K562 (cell line): ENCODE results near the gene ZBTB43. TPM values are rescaled to one million over a fixed set of nuclear protein-coding genes. Genes with fewer than 3 reads are reported as not detected.

ENCODE experiments used
- COPS2 ChIP-seq: fragments of 450-650 bp; conservative IDR thresholded peaks from 2 replicates; pipeline ENCODE4 v1.6.1; 2016; ENCODE audit warnings: mild to moderate bottlenecking, moderate library complexity
- ERF ChIP-seq: fragments of 450-650 bp; formaldehyde crosslinking; IDR thresholded peaks from 2 replicates; pipeline ENCODE4 v1.4.0; 2020; ENCODE audit warnings: mild to moderate bottlenecking, mixed read lengths
- ETV1 ChIP-seq: fragments of 450-650 bp; conservative IDR thresholded peaks from 2 replicates; pipeline ENCODE4 v1.6.1; 2016; ENCODE audit warnings: missing genetic modification characterization, control low read depth, low read depth, missing compliant biosample characterization
- L3MBTL2 ChIP-seq: fragments of 450-650 bp; IDR thresholded peaks from 2 replicates; pipeline ENCODE4 v1.6.1; 2016; ENCODE audit warnings: mild to moderate bottlenecking, moderate library complexity
- MYNN ChIP-seq, 2 experiments: sonication (generic); formaldehyde crosslinking in 1 of 2; IDR thresholded peaks; 2 replicates each; pipeline versions ENCODE4 v1.5.0 to v1.6.1; 2016 to 2020; ENCODE audit warnings: antibody characterized with exemption in 1 of 2, missing genetic modification reagents in 1 of 2
- POLR2AphosphoS2 ChIP-seq: IDR thresholded peaks from 2 replicates; pipeline ENCODE4 v1.6.1; 2012; ENCODE audit warnings: low read length, improper control_type of control experiment
- POLR2H ChIP-seq: IDR thresholded peaks from 2 replicates; pipeline ENCODE4 v1.6.1; 2016; ENCODE audit warnings: missing genetic modification characterization, low read depth, mild to moderate bottlenecking, control low read depth, missing compliant biosample characterization, moderate library complexity
- RAD51 ChIP-seq: fragments of 450-650 bp; IDR thresholded peaks from 2 replicates; pipeline ENCODE4 v1.7.1; 2016; ENCODE audit warnings: low read depth, mild to moderate bottlenecking, borderline replicate concordance
- RBM39 ChIP-seq: fragments of 200-400 bp; formaldehyde crosslinking; optimal IDR thresholded peaks from 2 replicates; pipeline ENCODE3; 2018; ENCODE audit warnings: low read depth, low read length
- SMAD1 ChIP-seq: fragments of 150-350 bp; IDR thresholded peaks from 2 replicates; pipeline ENCODE4 v1.6.1; 2014; ENCODE audit warnings: low read length, low read depth; ENCODE audit not compliant: partially characterized antibody
- TBP ChIP-seq: optimal IDR thresholded peaks from 2 replicates; pipeline ENCODE3; 2011; ENCODE audit warnings: low read depth, low read length, improper control_type of control experiment
- TFAM ChIP-seq: fragments of 250-450 bp; sonication (Bioruptor Pico); conservative IDR thresholded peaks from 2 replicates; pipeline ENCODE4 v1.5.0; 2021; ENCODE audit warnings: mild to moderate bottlenecking, moderate library complexity
- TRIM28 ChIP-seq: fragments of 450-650 bp; IDR thresholded peaks from 2 replicates; pipeline ENCODE4 v1.6.1; 2017
- USF1 ChIP-seq: sonication (generic); formaldehyde crosslinking; IDR thresholded peaks from 2 replicates; pipeline ENCODE4 v1.9.0; 2022; ENCODE audit warnings: mild to moderate bottlenecking, missing genetic modification reagents
- ZBTB34 ChIP-seq: fragments of 250-450 bp; sonication (Bioruptor Pico); IDR thresholded peaks from 2 replicates; pipeline ENCODE4 v1.8.0; 2021; ENCODE audit warnings: mild to moderate bottlenecking, moderate library complexity
- ZNF77 ChIP-seq: fragments of 250-450 bp; sonication (Bioruptor Pico); IDR thresholded peaks from 2 replicates; pipeline ENCODE4 v1.5.0; 2020
- polyA plus RNA-seq, 8 experiments: library from polyadenylated mRNA; depleted of rRNA in 4 of 8; stranded (reverse) in 5 of 8; unstranded in 3 of 8; fragments of >200 nt; fragmentation: Nextera tagmentation in 2 of 8; fragmentation: Illumina TruSeq in 1 of 8; extraction: Ambion mirVana in 2 of 8; extraction: Trizol in 1 of 8; gene quantifications; 2 replicates each; pipeline versions ENCODE4 v1.2.1 to v1.2.3, GENCODE V29; 2011 to 2014; ENCODE audit warnings: inconsistent platforms in 1 of 8, missing spikeins in 1 of 8
- total RNA-seq, 7 experiments: library from RNA; depleted of rRNA in 6 of 7; stranded (reverse); fragments of >200 nt in 6 of 7; fragmentation: Illumina TruSeq in 2 of 7; extraction: Trizol in 2 of 7; gene quantifications; 2 replicates each; pipeline versions ENCODE4 v1.2.1 to v1.2.3, GENCODE V29; 2011 to 2021; ENCODE audit warnings: low replicate concordance in 1 of 7
- TF ChIP-seq, protein P1 (sequence below): sonication (generic); formaldehyde crosslinking; IDR thresholded peaks from 2 replicates; pipeline ENCODE4 v1.8.0; 2022; ENCODE audit warnings: mild to moderate bottlenecking, missing genetic modification reagents
- TF ChIP-seq, protein P2 (sequence below): sonication (generic); formaldehyde crosslinking; IDR thresholded peaks from 2 replicates; pipeline ENCODE4 v1.8.1; 2023; ENCODE audit warnings: mild to moderate bottlenecking, missing genetic modification reagents, moderate library complexity
- TF ChIP-seq, protein P3 (sequence below): IDR thresholded peaks from 2 replicates; pipeline ENCODE4 v1.6.1; 2016; ENCODE audit warnings: missing genetic modification characterization, missing compliant biosample characterization

Gene ZBTB43
- total and polyA plus RNA-seq, 9 of the 15 experiments (the other 6 are each of a cell fraction or from before 2014, with no cell fraction given), result 3.9 to 17.2 (median 9.1) TPM

- TF ChIP-seq, protein P1, sequence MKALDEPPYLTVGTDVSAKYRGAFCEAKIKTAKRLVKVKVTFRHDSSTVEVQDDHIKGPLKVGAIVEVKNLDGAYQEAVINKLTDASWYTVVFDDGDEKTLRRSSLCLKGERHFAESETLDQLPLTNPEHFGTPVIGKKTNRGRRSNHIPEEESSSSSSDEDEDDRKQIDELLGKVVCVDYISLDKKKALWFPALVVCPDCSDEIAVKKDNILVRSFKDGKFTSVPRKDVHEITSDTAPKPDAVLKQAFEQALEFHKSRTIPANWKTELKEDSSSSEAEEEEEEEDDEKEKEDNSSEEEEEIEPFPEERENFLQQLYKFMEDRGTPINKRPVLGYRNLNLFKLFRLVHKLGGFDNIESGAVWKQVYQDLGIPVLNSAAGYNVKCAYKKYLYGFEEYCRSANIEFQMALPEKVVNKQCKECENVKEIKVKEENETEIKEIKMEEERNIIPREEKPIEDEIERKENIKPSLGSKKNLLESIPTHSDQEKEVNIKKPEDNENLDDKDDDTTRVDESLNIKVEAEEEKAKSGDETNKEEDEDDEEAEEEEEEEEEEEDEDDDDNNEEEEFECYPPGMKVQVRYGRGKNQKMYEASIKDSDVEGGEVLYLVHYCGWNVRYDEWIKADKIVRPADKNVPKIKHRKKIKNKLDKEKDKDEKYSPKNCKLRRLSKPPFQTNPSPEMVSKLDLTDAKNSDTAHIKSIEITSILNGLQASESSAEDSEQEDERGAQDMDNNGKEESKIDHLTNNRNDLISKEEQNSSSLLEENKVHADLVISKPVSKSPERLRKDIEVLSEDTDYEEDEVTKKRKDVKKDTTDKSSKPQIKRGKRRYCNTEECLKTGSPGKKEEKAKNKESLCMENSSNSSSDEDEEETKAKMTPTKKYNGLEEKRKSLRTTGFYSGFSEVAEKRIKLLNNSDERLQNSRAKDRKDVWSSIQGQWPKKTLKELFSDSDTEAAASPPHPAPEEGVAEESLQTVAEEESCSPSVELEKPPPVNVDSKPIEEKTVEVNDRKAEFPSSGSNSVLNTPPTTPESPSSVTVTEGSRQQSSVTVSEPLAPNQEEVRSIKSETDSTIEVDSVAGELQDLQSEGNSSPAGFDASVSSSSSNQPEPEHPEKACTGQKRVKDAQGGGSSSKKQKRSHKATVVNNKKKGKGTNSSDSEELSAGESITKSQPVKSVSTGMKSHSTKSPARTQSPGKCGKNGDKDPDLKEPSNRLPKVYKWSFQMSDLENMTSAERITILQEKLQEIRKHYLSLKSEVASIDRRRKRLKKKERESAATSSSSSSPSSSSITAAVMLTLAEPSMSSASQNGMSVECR (CRISPR knock-in tag), result no peak
- TF ChIP-seq ZNF77 (CRISPR knock-in tag) (no peak), ZBTB34 (CRISPR knock-in tag) (no peak), TBP (peak; percentile 50), COPS2 (no peak), POLR2H (tag) (peak; percentile 40; the same call in 1 of the 2 replicates), POLR2AphosphoS2 (no peak), RBM39 (no peak), USF1 (peak; percentile 56), ERF (CRISPR knock-in tag) (no peak), TFAM (CRISPR knock-in tag) (no peak), SMAD1 (no peak), RAD51 (peak; percentile 68), L3MBTL2 (peak; percentile 36; the same call in 1 of the 2 replicates), TRIM28 (no peak), ETV1 (tag) (0 out of 2 replicates have a peak, but pooled peaks have one; percentile 30), MYNN (IDR thresholded peaks at IDR 0.05) (no peak), MYNN (CRISPR knock-in tag; IDR thresholded peaks at IDR 0.05) (no peak)
- TF ChIP-seq, protein P2, sequence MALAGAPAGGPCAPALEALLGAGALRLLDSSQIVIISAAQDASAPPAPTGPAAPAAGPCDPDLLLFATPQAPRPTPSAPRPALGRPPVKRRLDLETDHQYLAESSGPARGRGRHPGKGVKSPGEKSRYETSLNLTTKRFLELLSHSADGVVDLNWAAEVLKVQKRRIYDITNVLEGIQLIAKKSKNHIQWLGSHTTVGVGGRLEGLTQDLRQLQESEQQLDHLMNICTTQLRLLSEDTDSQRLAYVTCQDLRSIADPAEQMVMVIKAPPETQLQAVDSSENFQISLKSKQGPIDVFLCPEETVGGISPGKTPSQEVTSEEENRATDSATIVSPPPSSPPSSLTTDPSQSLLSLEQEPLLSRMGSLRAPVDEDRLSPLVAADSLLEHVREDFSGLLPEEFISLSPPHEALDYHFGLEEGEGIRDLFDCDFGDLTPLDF (CRISPR knock-in tag), result no peak
- TF ChIP-seq, protein P3, sequence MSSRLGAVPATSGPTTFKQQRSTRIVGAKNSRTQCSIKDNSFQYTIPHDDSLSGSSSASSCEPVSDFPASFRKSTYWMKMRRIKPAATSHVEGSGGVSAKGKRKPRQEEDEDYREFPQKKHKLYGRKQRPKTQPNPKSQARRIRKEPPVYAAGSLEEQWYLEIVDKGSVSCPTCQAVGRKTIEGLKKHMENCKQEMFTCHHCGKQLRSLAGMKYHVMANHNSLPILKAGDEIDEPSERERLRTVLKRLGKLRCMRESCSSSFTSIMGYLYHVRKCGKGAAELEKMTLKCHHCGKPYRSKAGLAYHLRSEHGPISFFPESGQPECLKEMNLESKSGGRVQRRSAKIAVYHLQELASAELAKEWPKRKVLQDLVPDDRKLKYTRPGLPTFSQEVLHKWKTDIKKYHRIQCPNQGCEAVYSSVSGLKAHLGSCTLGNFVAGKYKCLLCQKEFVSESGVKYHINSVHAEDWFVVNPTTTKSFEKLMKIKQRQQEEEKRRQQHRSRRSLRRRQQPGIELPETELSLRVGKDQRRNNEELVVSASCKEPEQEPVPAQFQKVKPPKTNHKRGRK, result no peak
Observed at GRCh38 chr9:126763130-126763764, 41.6 kb upstream of the ZBTB43 start (continued).
